ENCODE measurements around the gene RAP2C.

Gene RAP2C

GRCh38 chrX:132165651-132166050 is 53.6 kb downstream of the RAP2C start:
- H3K36me3 ChIP-seq (ENCODE audit: control insufficient read depth in 2 of 2, insufficient read depth in 1 of 2, low read length in 2 of 2): no peaks in the 10 kb centered on the region
- no peak overlapping the region for H3K27ac ChIP-seq (ENCODE audit: extremely low read depth, low read depth, low read length)
- ChIA-PET POLR2A (no interaction called here), CTCF (no interaction called here)
- TF ChIP-seq ZNF133 (tag by site-specific recombination; IDR thresholded peaks at IDR 0.05): no peak
- no peaks in the 10 kb centered on the region; the same call in 1 of the 2 replicates for H3K9me3 ChIP-seq (ENCODE audit: control insufficient read depth, insufficient read depth, low read depth, low read length)
- H3K4me1 ChIP-seq (ENCODE audit: control insufficient read depth, insufficient read depth, low read length): no peaks in the 10 kb centered on the region
- no peak overlapping the region for H3K4me3 ChIP-seq (ENCODE audit: low read depth, low read length)

- H3K27ac ChIP-seq (ENCODE audit: extremely low read depth, low read depth, low read length): no peak overlapping the region
- H3K36me3 ChIP-seq (ENCODE audit: control insufficient read depth in 2 of 2, insufficient read depth in 1 of 2, low read length in 2 of 2): no peaks in the 10 kb centered on the region
- ChIA-PET POLR2A (no interaction called here), CTCF (no interaction called here)
- TF ChIP-seq OVOL3 (tag by site-specific recombination; IDR thresholded peaks at IDR 0.05): no peak
- TF ChIP-seq PRDM6 (tag by site-specific recombination; IDR thresholded peaks at IDR 0.05): no peak
- no peak for TF ChIP-seq ZNF280D (tag by site-specific recombination; IDR thresholded peaks at IDR 0.05)
- no peak for TF ChIP-seq ZNF274 (IDR thresholded peaks at IDR 0.05; ENCODE audit: low read length)
- no peak for TF ChIP-seq ZNF274 (tag by site-specific recombination; IDR thresholded peaks at IDR 0.05; ENCODE audit: borderline replicate concordance)
- no peak for TF ChIP-seq GLI2 (tag by site-specific recombination; IDR thresholded peaks at IDR 0.05; ENCODE audit: borderline replicate concordance, low read depth)
- no peak for TF ChIP-seq ZNF16 (tag by site-specific recombination; IDR thresholded peaks at IDR 0.05; ENCODE audit: low read depth)
- no peak for TF ChIP-seq PBX3 (CRISPR knock-in tag; IDR thresholded peaks at IDR 0.05)
- no peak for TF ChIP-seq PATZ1 (tag by site-specific recombination; IDR thresholded peaks at IDR 0.05)
- TF ChIP-seq ZNF121 (tag by site-specific recombination; IDR thresholded peaks at IDR 0.05): no peak
- no peak for TF ChIP-seq ZBTB20 (tag by site-specific recombination; IDR thresholded peaks at IDR 0.05)
- TF ChIP-seq ZNF544 (tag by site-specific recombination; IDR thresholded peaks at IDR 0.05): no peak
- TF ChIP-seq SP7 (tag by site-specific recombination; IDR thresholded peaks at IDR 0.05): no peak
- no peak for TF ChIP-seq ZNF561 (tag by site-specific recombination; IDR thresholded peaks at IDR 0.05; ENCODE audit: borderline replicate concordance)
- TF ChIP-seq AEBP2 (tag by site-specific recombination; IDR thresholded peaks at IDR 0.05; ENCODE audit: borderline replicate concordance): no peak
- no peak for TF ChIP-seq ZNF530 (tag by site-specific recombination; IDR thresholded peaks at IDR 0.05; ENCODE audit: low read depth)
- no peak for TF ChIP-seq ZNF394 (tag by site-specific recombination; IDR thresholded peaks at IDR 0.05; ENCODE audit: borderline replicate concordance)
- no peak for TF ChIP-seq ZFP37 (tag by site-specific recombination; IDR thresholded peaks at IDR 0.05)
- TF ChIP-seq ZNF837 (tag by site-specific recombination; IDR thresholded peaks at IDR 0.05): no peak
- no peaks in the 10 kb centered on the region; the same call in 1 of the 2 replicates for H3K9me3 ChIP-seq (ENCODE audit: control insufficient read depth, insufficient read depth, low read depth, low read length)
- H3K4me1 ChIP-seq (ENCODE audit: control insufficient read depth, insufficient read depth, low read length): no peaks in the 10 kb centered on the region
- no peak overlapping the region for H3K4me3 ChIP-seq (ENCODE audit: low read depth, low read length)
Measured at GRCh38 chrX:132165005-132165404, 54.2 kb downstream of the RAP2C start.

All from HEK293 (cell line).